Esophagus muscularis mucosa (tissue), 4 donors: ENCODE data around the gene SMKR1. TPM values are rescaled to one million over a fixed set of nuclear protein-coding genes. Genes with fewer than 3 reads are reported as not detected.

Experiments
- DNase-seq: peaks from one replicate; pipeline ENCODE4 v3.0.0-alpha.2; 2017; ENCODE audit errors: extremely low spot score
- H3K27ac ChIP-seq, 4 donors: fragments of 200-600 bp; sonication (generic); replicated peaks in 1 of 4; 1 replicate in 3 of 4; 2 replicates in 1 of 4; pipeline ENCODE4 v1.5.1; 2016 to 2019; ENCODE audit warnings: mild to moderate bottlenecking in 1 of 4
- H3K27me3 ChIP-seq, 4 donors: fragments of 200-600 bp; sonication (generic); one replicate each; pipeline versions ENCODE4 v1.5.1 to v1.6.0; 2016 to 2019
- H3K36me3 ChIP-seq, 4 donors: fragments of 200-600 bp; sonication (generic); one replicate each; pipeline ENCODE4 v1.5.1; 2016 to 2019
- H3K4me1 ChIP-seq, 4 donors: fragments of 200-600 bp; sonication (generic); one replicate each; pipeline ENCODE4 v1.5.1; 2016 to 2019
- H3K4me3 ChIP-seq, 4 donors: fragments of 200-600 bp; sonication (generic); 1 replicate in 2 of 4; 2 replicates in 2 of 4; pipeline ENCODE4 v1.5.1; 2016 to 2019; ENCODE audit warnings: mild to moderate bottlenecking in 4 of 4, moderate library complexity in 1 of 4
- H3K9me3 ChIP-seq, 4 donors: fragments of 200-600 bp; sonication (generic); 1 replicate in 3 of 4; 2 replicates in 1 of 4; pipeline ENCODE4 v1.5.1; 2016 to 2019
- CTCF ChIP-seq, 3 experiments: fragments of 200-600 bp in 2 of 3; fragments of 450-650 bp in 1 of 3; sonication (generic) in 2 of 3; IDR thresholded peaks; one replicate each; pipeline ENCODE4 v1.5.1; 2017 to 2019; ENCODE audit warnings: antibody characterized with exemption in 3 of 3, mild to moderate bottlenecking in 2 of 3, moderate library complexity in 1 of 3
- EP300 ChIP-seq: sonication (generic); formaldehyde crosslinking; IDR thresholded peaks from one replicate; pipeline ENCODE4 v1.6.1; 2017; ENCODE audit warnings: antibody characterized with exemption
- POLR2A ChIP-seq: fragments of 450-650 bp; IDR thresholded peaks from one replicate; pipeline ENCODE4 v1.6.1; 2017; ENCODE audit warnings: antibody characterized with exemption, moderate library complexity, mild to moderate bottlenecking, low read depth
- POLR2AphosphoS5 ChIP-seq, 2 donors: sonication (generic); formaldehyde crosslinking; IDR thresholded peaks; one replicate each; pipeline ENCODE4 v1.6.1; 2017; ENCODE audit warnings: antibody characterized with exemption in 2 of 2
- WGBS: methylation state at CpG from one replicate; pipeline ENCODE4 v1.1.5; 2018; 5-methylcytosine and 5-hydroxymethylcytosine counted together
- intact Hi-C: fragments of 100-400 bp; cut with DNase I; formaldehyde crosslinking; loops from one replicate; pipeline ENCODE4 v1.15.1; 2023
- small RNA-seq, 3 donors: library from RNA; depleted of rRNA; stranded (forward); fragments of <200 nt; gene quantifications; one replicate each; pipeline ENCODE3, GENCODE V24; 2016
- total RNA-seq, 4 donors: library from RNA; depleted of rRNA; stranded (reverse); fragments of >200 nt; gene quantifications; one replicate each; pipeline versions ENCODE4 v1.1.0 to v1.2.1, GENCODE V29; 2016

SMKR1 gene
- total RNA-seq, 4 donors from 2014 or later, result 0.33 TPM; not detected in 3

- no peak overlapping the region for H3K27ac ChIP-seq
- H3K36me3 ChIP-seq, result no peaks in the 10 kb centered on the region
- H3K27me3 ChIP-seq, result peaks cover 0 to 30% (median 0%) of the 10 kb centered on the region in 4 donors
- no peak for DNase-seq
- no peaks in the 10 kb centered on the region for H3K4me1 ChIP-seq
- TF ChIP-seq EP300 (no peak), CTCF (IDR thresholded peaks at IDR 0.05) (no peak), POLR2A (no peak), POLR2AphosphoS5 (IDR thresholded peaks at IDR 0.05) (no peak)
- no peaks in the 10 kb centered on the region for H3K9me3 ChIP-seq
- 80% methylated on average over 8 of the region's 8 CpGs for WGBS
- intact Hi-C loops, result no loop called here
- H3K4me3 ChIP-seq, result no peak overlapping the region
Measured at GRCh38 chr7:129559564-129559963, 57.2 kb downstream of the SMKR1 start.

GRCh38 chr7:129560831-129561230, 58.5 kb downstream of the SMKR1 start:
- WGBS, result 64% methylated on average over 5 of the region's 5 CpGs
- Histone ChIP-seq H3K9me3 (no peaks in the 10 kb centered on the region), H3K27ac (no peak overlapping the region), H3K36me3 (no peaks in the 10 kb centered on the region), H3K4me1 (no peaks in the 10 kb centered on the region), H3K27me3 (peaks cover 0 to 17% (median 0%) of the 10 kb centered on the region in 4 donors), H3K4me3 (no peak overlapping the region)
- intact Hi-C loops, result no loop called here
- no peak for TF ChIP-seq POLR2A
- TF ChIP-seq CTCF (IDR thresholded peaks at IDR 0.05), result no peak
- no peak for TF ChIP-seq POLR2AphosphoS5 (IDR thresholded peaks at IDR 0.05)
- no peak for TF ChIP-seq EP300
- DNase-seq, result no peak

GRCh38 chr7:129561677-129562359, 59.5 kb downstream of the SMKR1 start:
- 67% methylated on average over 10 of the region's 12 CpGs for WGBS
- no peak overlapping the region for H3K27ac ChIP-seq
- no peak for DNase-seq
- H3K4me1 ChIP-seq, result no peaks in the 10 kb centered on the region
- TF ChIP-seq POLR2AphosphoS5 (IDR thresholded peaks at IDR 0.05), result no peak
- TF ChIP-seq POLR2A, result no peak
- no peak for TF ChIP-seq CTCF (IDR thresholded peaks at IDR 0.05)
- no peak for TF ChIP-seq EP300
- no peak overlapping the region for H3K4me3 ChIP-seq
- peaks cover 0 to 22% (median 0%) of the 10 kb centered on the region in 4 donors for H3K27me3 ChIP-seq
- no peaks in the 10 kb centered on the region for H3K9me3 ChIP-seq
- intact Hi-C loops, result no loop called here
- no peaks in the 10 kb centered on the region for H3K36me3 ChIP-seq

Small RNA genes within 50 kb of the gene (small RNA-seq; reads per million reads assigned to genes)
- gene RNU1-72P, result 0 reads per million in 3 donors
- 0 reads per million in 3 donors for gene SNRPGP3

Other genes starting within 250 kb of the SMKR1 start
- gene STRIP2, start 68.1 kb upstream of the SMKR1 start, total RNA-seq, result 1 to 10 TPM; 1.1 to 2.1 (median 1.9) TPM
- gene NRF1, start 109.2 kb downstream of the SMKR1 start, total RNA-seq, result 10 to 100 TPM in 3 of 4 donors, 1 to 10 TPM in 1; 8.7 to 19.1 (median 15.9) TPM